DND-41 (cell line): Measurements from ENCODE around the gene RPL29.

ENCODE experiments used
- ATAC-seq: fragments of 200-7000 bp; cut with Tn5 transposase; 3 replicates; pipeline ENCODE4 v1.9.1; 2021; ENCODE audit warnings: low read depth; ENCODE audit not compliant: insufficient read depth
- DNase-seq: peaks from one replicate; pipeline ENCODE4 v3.0.0-alpha.2; 2020
- H2AFZ ChIP-seq: 2 replicates; pipeline ENCODE4 v1.6.0; 2012; ENCODE audit warnings: low read depth, low read length
- H3K27ac ChIP-seq: 2 replicates; pipeline ENCODE4 v1.5.1; 2012; ENCODE audit warnings: low read length, inconsistent platforms
- H3K27me3 ChIP-seq: fragments of 200-600 bp; sonication (generic); 2 replicates; pipeline ENCODE4 v1.6.0; 2012; ENCODE audit warnings: low read length, mild to moderate bottlenecking, inconsistent platforms; ENCODE audit not compliant: insufficient read depth, poor library complexity
- H3K36me3 ChIP-seq: 2 replicates; pipeline ENCODE4 v1.5.1; 2012; ENCODE audit warnings: low read length, inconsistent platforms; ENCODE audit not compliant: insufficient read depth
- H3K4me1 ChIP-seq: 2 replicates; pipeline ENCODE4 v1.5.1; 2012; ENCODE audit warnings: mild to moderate bottlenecking, low read length; ENCODE audit not compliant: insufficient read depth
- H3K4me2 ChIP-seq: 2 replicates; pipeline ENCODE4 v1.6.0; 2012; ENCODE audit warnings: mild to moderate bottlenecking, moderate library complexity, low read length, inconsistent platforms; ENCODE audit not compliant: insufficient read depth
- H3K4me3 ChIP-seq, 2 experiments: fragments of 200-600 bp in 1 of 2; shearing (Covaris generic) in 1 of 2; 2 replicates each; pipeline ENCODE4 v1.5.1; 2012 to 2016; ENCODE audit warnings: inconsistent platforms in 2 of 2, low read length in 2 of 2, mild to moderate bottlenecking in 2 of 2, low read depth in 1 of 2, moderate library complexity in 1 of 2
- H3K79me2 ChIP-seq: 2 replicates; pipeline ENCODE4 v1.6.0; 2012; ENCODE audit warnings: low read length, inconsistent platforms; ENCODE audit not compliant: insufficient read depth
- H3K9ac ChIP-seq: 2 replicates; pipeline ENCODE4 v1.6.0; 2012; ENCODE audit warnings: low read depth, mild to moderate bottlenecking, inconsistent platforms, low read length, moderate library complexity
- H3K9me3 ChIP-seq: 2 replicates; pipeline ENCODE4 v1.5.1; 2012; ENCODE audit warnings: low read length, moderate library complexity, mild to moderate bottlenecking, inconsistent platforms; ENCODE audit not compliant: insufficient read depth, severe bottlenecking
- H4K20me1 ChIP-seq: 2 replicates; pipeline ENCODE4 v1.6.0; 2012; ENCODE audit warnings: low read length; ENCODE audit not compliant: insufficient read depth
- EZH2 ChIP-seq: IDR thresholded peaks from 3 replicates; pipeline ENCODE4 v1.6.1; 2012; ENCODE audit warnings: borderline replicate concordance, low read depth, mild to moderate bottlenecking, moderate library complexity, low read length, inconsistent platforms; ENCODE audit not compliant: severe bottlenecking
- TF ChIP-seq, protein P1 (sequence below): IDR thresholded peaks from 2 replicates; pipeline ENCODE4 v1.5.1; 2012; ENCODE audit warnings: borderline replicate concordance, low read length, moderate library complexity, mild to moderate bottlenecking; ENCODE audit not compliant: poor library complexity, severe bottlenecking; ENCODE audit errors: extremely low read depth

RPL29 gene

GRCh38 chr3:51980253-51980652 lies 15.4 kb downstream of the RPL29 start:
- no peak for DNase-seq
- Histone ChIP-seq H3K79me2 (peaks cover 17% of the 10 kb centered on the region), H3K4me3 (no peak overlapping the region), H3K4me1 (peaks cover 45% of the 10 kb centered on the region), H3K9me3 (no peaks in the 10 kb centered on the region), H3K4me2 (no peak overlapping the region), H3K36me3 (peaks cover 12% of the 10 kb centered on the region; the same call in 1 of the 2 replicates), H3K27ac (no peak overlapping the region), H3K9ac (no peak overlapping the region), H2AFZ (no peak overlapping the region), H4K20me1 (0 out of 2 replicates have a peak, but pooled peaks cover 2% of the 10 kb centered on the region), H3K27me3 (no peaks in the 10 kb centered on the region)
- TF ChIP-seq, protein P1, sequence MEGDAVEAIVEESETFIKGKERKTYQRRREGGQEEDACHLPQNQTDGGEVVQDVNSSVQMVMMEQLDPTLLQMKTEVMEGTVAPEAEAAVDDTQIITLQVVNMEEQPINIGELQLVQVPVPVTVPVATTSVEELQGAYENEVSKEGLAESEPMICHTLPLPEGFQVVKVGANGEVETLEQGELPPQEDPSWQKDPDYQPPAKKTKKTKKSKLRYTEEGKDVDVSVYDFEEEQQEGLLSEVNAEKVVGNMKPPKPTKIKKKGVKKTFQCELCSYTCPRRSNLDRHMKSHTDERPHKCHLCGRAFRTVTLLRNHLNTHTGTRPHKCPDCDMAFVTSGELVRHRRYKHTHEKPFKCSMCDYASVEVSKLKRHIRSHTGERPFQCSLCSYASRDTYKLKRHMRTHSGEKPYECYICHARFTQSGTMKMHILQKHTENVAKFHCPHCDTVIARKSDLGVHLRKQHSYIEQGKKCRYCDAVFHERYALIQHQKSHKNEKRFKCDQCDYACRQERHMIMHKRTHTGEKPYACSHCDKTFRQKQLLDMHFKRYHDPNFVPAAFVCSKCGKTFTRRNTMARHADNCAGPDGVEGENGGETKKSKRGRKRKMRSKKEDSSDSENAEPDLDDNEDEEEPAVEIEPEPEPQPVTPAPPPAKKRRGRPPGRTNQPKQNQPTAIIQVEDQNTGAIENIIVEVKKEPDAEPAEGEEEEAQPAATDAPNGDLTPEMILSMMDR = no peak
- no peak for TF ChIP-seq EZH2
- ATAC-seq = no peak

GRCh38 chr3:51978143-51978502 lies 17.6 kb downstream of the RPL29 start:
- Histone ChIP-seq H3K9me3 (no peaks in the 10 kb centered on the region), H4K20me1 (0 out of 2 replicates have a peak, but pooled peaks cover 2% of the 10 kb centered on the region), H3K27ac (no peak overlapping the region), H3K4me3 (no peak overlapping the region), H3K4me2 (no peak overlapping the region), H3K9ac (no peak overlapping the region), H3K4me1 (peaks cover 45% of the 10 kb centered on the region), H3K36me3 (peaks cover 12% of the 10 kb centered on the region; the same call in 1 of the 2 replicates), H3K79me2 (peaks cover 23% of the 10 kb centered on the region), H2AFZ (no peak overlapping the region), H3K27me3 (no peaks in the 10 kb centered on the region)
- TF ChIP-seq, protein P1 = no peak
- no peak for TF ChIP-seq EZH2
- no peak for DNase-seq
- no peak for ATAC-seq

GRCh38 chr3:51977446-51978142 lies 18.1 kb downstream of the RPL29 start:
- DNase-seq (no peak), ATAC-seq (no peak)
- H3K36me3 ChIP-seq = peaks cover 12% of the 10 kb centered on the region; the same call in 1 of the 2 replicates
- no peak overlapping the region for H3K4me3 ChIP-seq
- peaks cover 46% of the 10 kb centered on the region for H3K4me1 ChIP-seq
- TF ChIP-seq, protein P1 = no peak
- no peak for TF ChIP-seq EZH2
- H4K20me1 ChIP-seq = 0 out of 2 replicates have a peak, but pooled peaks cover 2% of the 10 kb centered on the region
- H2AFZ ChIP-seq = no peak overlapping the region
- H3K4me2 ChIP-seq = no peak overlapping the region
- H3K27me3 ChIP-seq = no peaks in the 10 kb centered on the region
- H3K9ac ChIP-seq = no peak overlapping the region
- no peaks in the 10 kb centered on the region for H3K9me3 ChIP-seq
- H3K27ac ChIP-seq = no peak overlapping the region; the same call in 1 of the 2 replicates
- peaks cover 23% of the 10 kb centered on the region for H3K79me2 ChIP-seq
